WTC11 (cell line): ENCODE data around the gene ZDHHC18. TPM values are rescaled to one million over a fixed set of nuclear protein-coding genes. Genes with fewer than 3 reads are reported as not detected.
A peak's percentile ranks its signal among the peaks of the same experiment; 100 is the strongest.

ENCODE experiments used
- ATAC-seq: fragments of 200-7000 bp; cut with Tn5 transposase; 2 replicates; pipeline ENCODE4 v1.10.0; 2021; ENCODE audit warnings: mild to moderate bottlenecking, moderate library complexity
- CTCF ChIA-PET: fragments of 300-600 bp; sonication (Branson Sonifier 250); formaldehyde crosslinking; loops from one replicate; lab custom pipeline; 2021; ENCODE audit warnings: antibody characterized with exemption; lab: Charles Lee
- POLR2A ChIA-PET: fragments of 350-600 bp; sonication (Branson Sonifier 250); formaldehyde crosslinking; loops from one replicate; lab custom pipeline; 2021; ENCODE audit warnings: antibody characterized with exemption; lab: Charles Lee
- DNase-seq: peaks from one replicate; pipeline ENCODE4 v3.0.0; 2021; ENCODE audit warnings: low spot score
- H3K27ac Mint-ChIP-seq: 2 replicates; pipeline ENCODE4 v1.8.0; 2021; ENCODE audit warnings: mixed read lengths
- H3K27me3 Mint-ChIP-seq: 2 replicates; pipeline ENCODE4 v1.8.0; 2021; ENCODE audit warnings: low read depth, mild to moderate bottlenecking, moderate library complexity, mixed read lengths
- H3K36me3 Mint-ChIP-seq: 2 replicates; pipeline ENCODE4 v1.8.0; 2021; ENCODE audit warnings: mixed read lengths
- H3K4me1 Mint-ChIP-seq: 2 replicates; pipeline ENCODE4 v1.8.0; 2022; ENCODE audit warnings: mixed read lengths
- H3K4me3 Mint-ChIP-seq: 2 replicates; pipeline ENCODE4 v1.8.0; 2021; ENCODE audit warnings: mild to moderate bottlenecking, moderate library complexity, mixed read lengths
- H3K9me3 Mint-ChIP-seq: 2 replicates; pipeline ENCODE4 v1.8.0; 2021; ENCODE audit warnings: mixed read lengths
- CDX4 ChIP-seq: fragments of 250-450 bp; sonication (Bioruptor Pico); IDR thresholded peaks from 2 replicates; pipeline ENCODE4 v1.9.0; 2021; ENCODE audit warnings: moderate library complexity, mild to moderate bottlenecking, inconsistent platforms, borderline replicate concordance
- E2F5 ChIP-seq: sonication (generic); formaldehyde crosslinking; IDR thresholded peaks from 2 replicates; pipeline ENCODE4 v1.8.1; 2022; ENCODE audit warnings: mild to moderate bottlenecking, moderate library complexity, missing genetic modification reagents
- GABPB1 ChIP-seq: sonication (generic); formaldehyde crosslinking; IDR thresholded peaks from 2 replicates; pipeline ENCODE4 v1.8.1; 2023; ENCODE audit warnings: mild to moderate bottlenecking, missing genetic modification reagents
- PRDM15 ChIP-seq: sonication (generic); formaldehyde crosslinking; IDR thresholded peaks from 2 replicates; pipeline ENCODE4 v1.8.0; 2022; ENCODE audit warnings: missing genetic modification reagents
- USF1 ChIP-seq: sonication (generic); formaldehyde crosslinking; IDR thresholded peaks from 2 replicates; pipeline ENCODE4 v1.8.0; 2022; ENCODE audit warnings: mild to moderate bottlenecking, missing genetic modification reagents
- ZNF121 ChIP-seq: sonication (generic); formaldehyde crosslinking; IDR thresholded peaks from 2 replicates; pipeline ENCODE4 v1.8.0; 2023; ENCODE audit warnings: missing genetic modification reagents
- ZNF219 ChIP-seq: sonication (generic); formaldehyde crosslinking; IDR thresholded peaks from 2 replicates; pipeline ENCODE4 v1.8.0; 2023; ENCODE audit warnings: missing genetic modification reagents, mild to moderate bottlenecking, borderline replicate concordance
- ZNF317 ChIP-seq: sonication (generic); formaldehyde crosslinking; IDR thresholded peaks from 2 replicates; pipeline ENCODE4 v1.8.1; 2023; ENCODE audit warnings: low read depth, mild to moderate bottlenecking, moderate library complexity, missing genetic modification reagents, borderline replicate concordance
- ZNF671 ChIP-seq: fragments of 250-450 bp; sonication (Bioruptor Pico); IDR thresholded peaks from 2 replicates; pipeline ENCODE4 v1.8.0; 2021; ENCODE audit warnings: mild to moderate bottlenecking
- total RNA-seq: library from RNA; stranded (reverse); gene quantifications from 3 replicates; pipeline ENCODE4 v1.2.3, GENCODE V29; 2021
- TF ChIP-seq, protein P1 (sequence below): fragments of 250-450 bp; sonication (Bioruptor Pico); IDR thresholded peaks from 2 replicates; pipeline ENCODE4 v1.9.0; 2021; ENCODE audit warnings: mild to moderate bottlenecking, borderline replicate concordance

ZDHHC18 gene
- total RNA-seq, 1 experiment from 2014 or later, result 26.5 TPM

DNA sequence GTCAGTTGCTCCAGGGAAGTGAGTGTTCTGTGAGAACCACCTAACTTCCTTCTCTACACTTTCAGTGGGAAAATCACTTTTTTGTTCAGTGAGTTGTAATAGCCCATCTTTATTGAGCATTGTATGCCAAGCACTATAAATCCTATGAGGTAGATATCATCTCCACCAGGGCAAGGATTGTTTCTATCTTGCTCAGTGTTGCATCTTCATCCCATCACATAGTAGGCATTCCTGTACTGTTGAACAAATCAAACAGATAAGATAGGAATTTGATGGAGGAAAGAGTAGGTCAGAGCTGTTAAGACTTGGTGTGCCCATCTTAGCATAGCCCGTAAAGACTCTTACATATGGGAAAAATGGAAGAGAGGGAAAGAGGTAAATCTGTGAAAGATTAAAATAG lies 41.6 kb upstream of the ZDHHC18 start:
- H3K4me1 Mint-ChIP-seq, result peaks cover 58% of the 10 kb centered on the region
- no peak for ATAC-seq
- no peaks in the 10 kb centered on the region for H3K9me3 Mint-ChIP-seq
- TF ChIP-seq, protein P1, sequence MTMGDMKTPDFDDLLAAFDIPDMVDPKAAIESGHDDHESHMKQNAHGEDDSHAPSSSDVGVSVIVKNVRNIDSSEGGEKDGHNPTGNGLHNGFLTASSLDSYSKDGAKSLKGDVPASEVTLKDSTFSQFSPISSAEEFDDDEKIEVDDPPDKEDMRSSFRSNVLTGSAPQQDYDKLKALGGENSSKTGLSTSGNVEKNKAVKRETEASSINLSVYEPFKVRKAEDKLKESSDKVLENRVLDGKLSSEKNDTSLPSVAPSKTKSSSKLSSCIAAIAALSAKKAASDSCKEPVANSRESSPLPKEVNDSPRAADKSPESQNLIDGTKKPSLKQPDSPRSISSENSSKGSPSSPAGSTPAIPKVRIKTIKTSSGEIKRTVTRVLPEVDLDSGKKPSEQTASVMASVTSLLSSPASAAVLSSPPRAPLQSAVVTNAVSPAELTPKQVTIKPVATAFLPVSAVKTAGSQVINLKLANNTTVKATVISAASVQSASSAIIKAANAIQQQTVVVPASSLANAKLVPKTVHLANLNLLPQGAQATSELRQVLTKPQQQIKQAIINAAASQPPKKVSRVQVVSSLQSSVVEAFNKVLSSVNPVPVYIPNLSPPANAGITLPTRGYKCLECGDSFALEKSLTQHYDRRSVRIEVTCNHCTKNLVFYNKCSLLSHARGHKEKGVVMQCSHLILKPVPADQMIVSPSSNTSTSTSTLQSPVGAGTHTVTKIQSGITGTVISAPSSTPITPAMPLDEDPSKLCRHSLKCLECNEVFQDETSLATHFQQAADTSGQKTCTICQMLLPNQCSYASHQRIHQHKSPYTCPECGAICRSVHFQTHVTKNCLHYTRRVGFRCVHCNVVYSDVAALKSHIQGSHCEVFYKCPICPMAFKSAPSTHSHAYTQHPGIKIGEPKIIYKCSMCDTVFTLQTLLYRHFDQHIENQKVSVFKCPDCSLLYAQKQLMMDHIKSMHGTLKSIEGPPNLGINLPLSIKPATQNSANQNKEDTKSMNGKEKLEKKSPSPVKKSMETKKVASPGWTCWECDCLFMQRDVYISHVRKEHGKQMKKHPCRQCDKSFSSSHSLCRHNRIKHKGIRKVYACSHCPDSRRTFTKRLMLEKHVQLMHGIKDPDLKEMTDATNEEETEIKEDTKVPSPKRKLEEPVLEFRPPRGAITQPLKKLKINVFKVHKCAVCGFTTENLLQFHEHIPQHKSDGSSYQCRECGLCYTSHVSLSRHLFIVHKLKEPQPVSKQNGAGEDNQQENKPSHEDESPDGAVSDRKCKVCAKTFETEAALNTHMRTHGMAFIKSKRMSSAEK (CRISPR knock-in tag), result no peak
- TF ChIP-seq USF1 (CRISPR knock-in tag) (no peak), ZNF219 (no peak), PRDM15 (no peak), CDX4 (CRISPR knock-in tag) (no peak), E2F5 (CRISPR knock-in tag) (no peak), ZNF671 (CRISPR knock-in tag) (no peak), ZNF121 (CRISPR knock-in tag) (no peak)
- DNase-seq, result no peak
- H3K4me3 Mint-ChIP-seq, result no peak overlapping the region
- ChIA-PET POLR2A (interaction anchor here (1.2 to 1.4 kb wide), 2 partner anchors 42 to 181 kb away, joined by 4 read pairs; no protein-coding TSS in a partner anchor), CTCF (interaction anchor here (1.0 to 1.3 kb wide), 2 partner anchors 183 to 186 kb away, joined by 3 to 4 read pairs; no protein-coding TSS in a partner anchor)
- H3K36me3 Mint-ChIP-seq, result peaks cover 19% of the 10 kb centered on the region
- no peaks in the 10 kb centered on the region; the same call in 1 of the 2 replicates for H3K27me3 Mint-ChIP-seq
- H3K27ac Mint-ChIP-seq, result 0 out of 2 replicates have a peak overlapping the region, but pooled peaks have one; percentile 51

DNA sequence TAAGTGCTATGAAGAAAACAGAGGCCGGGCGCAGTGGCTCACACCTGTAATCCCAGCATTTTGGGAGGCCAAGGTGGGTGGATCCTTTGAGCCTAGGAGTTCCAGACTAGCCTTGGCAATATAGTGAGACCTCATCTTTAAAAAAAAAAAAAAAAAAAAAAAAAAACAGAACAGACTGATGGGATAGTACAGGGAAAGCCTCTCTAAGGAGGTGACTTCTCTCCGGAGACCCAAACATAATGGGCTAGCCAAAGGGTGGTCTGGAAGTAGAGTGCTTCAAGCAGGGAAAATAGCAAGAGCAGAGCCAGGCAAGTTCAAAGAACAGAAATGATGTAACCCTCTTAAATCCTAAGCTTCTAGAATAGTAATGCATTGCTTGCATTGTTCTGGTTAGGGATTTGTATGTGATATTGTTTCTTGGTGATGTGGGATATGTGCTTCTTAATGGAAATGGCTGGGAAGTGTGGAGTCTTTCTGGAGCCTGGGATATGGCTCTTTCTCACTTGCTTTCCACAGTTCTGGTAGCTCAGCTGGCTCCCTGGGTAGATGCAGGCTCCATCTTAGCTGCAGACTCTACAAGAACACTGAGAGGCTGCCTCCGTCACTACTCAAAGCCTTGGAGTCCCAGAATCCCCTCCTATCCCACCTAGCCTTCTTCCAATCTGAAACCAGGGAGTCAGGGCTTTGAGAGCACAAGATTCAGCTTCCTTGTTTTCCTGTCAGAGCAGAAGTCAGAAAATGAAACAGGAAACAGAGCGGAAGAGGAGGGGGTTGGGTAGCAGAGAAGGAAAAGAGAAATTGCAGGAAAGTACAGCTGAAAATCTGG lies 40.7 kb upstream of the ZDHHC18 start:
- no peak for TF ChIP-seq ZNF317 (CRISPR knock-in tag)
- TF ChIP-seq GABPB1 (CRISPR knock-in tag), result peak; percentile 31; the same call in 1 of the 2 replicates

More for the DNA sequence above, 40.7 kb upstream of the ZDHHC18 start:
- H3K4me1 Mint-ChIP-seq, result peaks cover 58% of the 10 kb centered on the region
- H3K4me3 Mint-ChIP-seq, result peak overlapping the region; percentile 97
- H3K36me3 Mint-ChIP-seq, result peaks cover 11% of the 10 kb centered on the region
- POLR2A ChIA-PET, result interaction anchor here (0.6 to 1.4 kb wide), 2 partner anchors 43 to 140 kb away, joined by 4 read pairs; no protein-coding TSS in a partner anchor
- H3K27ac Mint-ChIP-seq, result peak overlapping the region; percentile 98
- no peaks in the 10 kb centered on the region; the same call in 1 of the 2 replicates for H3K27me3 Mint-ChIP-seq
- no peaks in the 10 kb centered on the region for H3K9me3 Mint-ChIP-seq
- CTCF ChIA-PET, result interaction anchor here (0.6 to 1.3 kb wide), 5 partner anchors 73 to 202 kb away, joined by 3 to 4 read pairs (median 3); no protein-coding TSS in a partner anchor
- no peak for DNase-seq
- no peak for ATAC-seq
